K562 (cell line): ENCODE results near the gene KMT2D. TPM values are rescaled to one million over a fixed set of nuclear protein-coding genes. Genes with fewer than 3 reads are reported as not detected.

Experiments used
- ATAC-seq: fragments of 200-7000 bp; cut with Tn5 transposase; 3 replicates; pipeline ENCODE4 v1.9.1; 2020; ENCODE audit warnings: moderate library complexity
- BruUV-seq: library from RNA; stranded (reverse); fragments of 400-500 nt; replicated peaks from 2 replicates; lab custom pipeline; 2021; lab: Mats Ljungman, UMichigan
- CTCF ChIA-PET: fragments of 300-600 bp; formaldehyde crosslinking; extraction: SDS; loops from one replicate; lab custom pipeline; 2021; ENCODE audit warnings: low intra/inter-chr PET ratio; lab: Yijun Ruan, JAX
- POLR2A ChIA-PET: fragments of 300-600, 350-650 bp; sonication (Branson Sonifier 250); formaldehyde crosslinking; extraction: SDS; loops from one replicate; lab custom pipeline; 2021; ENCODE audit warnings: antibody characterized with exemption, inconsistent platforms; lab: Yijun Ruan, JAX
- DNase-seq, 4 experiments: peaks; one replicate each; pipeline versions ENCODE4 v3.0.0 to v3.0.0-alpha.2; 2011 to 2018; ENCODE audit warnings: low spot score in 3 of 4, mixed read lengths in 3 of 4; ENCODE audit errors: extremely low read depth in 1 of 4
- FAIRE-seq: peaks from 2 replicates; lab custom pipeline; 2011; peaks lifted over from hg19 to GRCh38; lab: Jason Lieb, UNC
- H2AFZ ChIP-seq: 2 replicates; pipeline ENCODE4 v1.6.0; 2011; ENCODE audit warnings: low read depth, low read length, control low read depth, inconsistent platforms
- H3K27ac ChIP-seq: fragments of 200-600 bp; 3 replicates; pipeline ENCODE4 v1.8.0; 2011; ENCODE audit warnings: low read depth, mild to moderate bottlenecking, control low read depth, inconsistent platforms, low read length, moderate library complexity, mixed read lengths; ENCODE audit errors: extremely low read depth
- H3K27me3 ChIP-seq, 2 experiments: fragments of 300-600 bp in 1 of 2; 2 replicates in 1 of 2; 3 replicates in 1 of 2; pipeline versions ENCODE4 v1.6.0 to v1.8.0; 2011; ENCODE audit warnings: inconsistent platforms in 2 of 2, low read length in 2 of 2, mild to moderate bottlenecking in 1 of 2, mixed read lengths in 1 of 2, moderate library complexity in 1 of 2; ENCODE audit not compliant: control insufficient read depth in 2 of 2, insufficient read depth in 2 of 2
- H3K36me3 ChIP-seq: fragments of 300-600 bp; 3 replicates; pipeline ENCODE4 v1.8.0; 2011; ENCODE audit warnings: mild to moderate bottlenecking, low read length, inconsistent platforms; ENCODE audit not compliant: control insufficient read depth, insufficient read depth
- H3K4me1 ChIP-seq, 2 experiments: fragments of 200-600 bp in 1 of 2; replicated peaks in 1 of 2; 2 replicates in 1 of 2; 3 replicates in 1 of 2; pipeline versions ENCODE4 v1.5.1 to v1.8.0; 2011; ENCODE audit warnings: inconsistent platforms in 2 of 2, low read length in 2 of 2, mild to moderate bottlenecking in 1 of 2, mixed read lengths in 1 of 2, moderate library complexity in 1 of 2; ENCODE audit not compliant: control insufficient read depth in 2 of 2, insufficient read depth in 2 of 2
- H3K4me2 ChIP-seq: 2 replicates; pipeline ENCODE4 v1.6.1; 2011; ENCODE audit warnings: low read length, control low read depth, inconsistent platforms, mixed read lengths; ENCODE audit not compliant: insufficient read depth
- H3K4me3 ChIP-seq: fragments of 200-600 bp; sonication (generic), shearing (Covaris generic); 2 replicates; pipeline ENCODE4 v1.5.1; 2016; ENCODE audit warnings: control low read depth, inconsistent platforms
- H3K79me2 ChIP-seq: fragments of 200-600 bp; 3 replicates; pipeline ENCODE4 v1.8.0; 2011; ENCODE audit warnings: low read length, inconsistent platforms; ENCODE audit not compliant: control insufficient read depth, insufficient read depth
- H3K9ac ChIP-seq, 2 experiments: 2 replicates each; pipeline versions ENCODE4 v1.6.0 to v1.6.1; 2011; ENCODE audit warnings: low read depth in 2 of 2, low read length in 2 of 2, control low read depth in 1 of 2, inconsistent platforms in 1 of 2, mild to moderate bottlenecking in 1 of 2, mixed read lengths in 1 of 2; ENCODE audit not compliant: insufficient read depth in 1 of 2
- H3K9me1 ChIP-seq: one replicate; pipeline ENCODE4 v1.6.0; 2011; ENCODE audit warnings: inconsistent platforms, mild to moderate bottlenecking, low read length, moderate library complexity; ENCODE audit not compliant: control insufficient read depth, insufficient read depth
- H3K9me3 ChIP-seq: replicated peaks from 2 replicates; pipeline ENCODE4 v1.5.1; 2011; ENCODE audit warnings: low read depth, low read length, inconsistent platforms; ENCODE audit not compliant: control insufficient read depth, insufficient read depth
- H4K20me1 ChIP-seq: replicated peaks from 2 replicates; pipeline ENCODE4 v1.6.1; 2011; ENCODE audit warnings: low read length, inconsistent platforms, mixed read lengths; ENCODE audit not compliant: control insufficient read depth, insufficient read depth
- CEBPZ ChIP-seq: fragments of 150-350 bp; IDR thresholded peaks from 2 replicates; pipeline ENCODE4 v1.6.1; 2014; ENCODE audit warnings: low read depth, mild to moderate bottlenecking, low read length, borderline replicate concordance
- ETV1 ChIP-seq: fragments of 450-650 bp; conservative IDR thresholded peaks from 2 replicates; pipeline ENCODE4 v1.6.1; 2016; ENCODE audit warnings: missing genetic modification characterization, control low read depth, low read depth, missing compliant biosample characterization
- THRB ChIP-seq: fragments of 450-650 bp; formaldehyde crosslinking; conservative IDR thresholded peaks from 2 replicates; pipeline ENCODE4 v1.4.0; 2022; ENCODE audit warnings: mild to moderate bottlenecking, missing genetic modification characterization
- ZFX ChIP-seq: sonication (generic); formaldehyde crosslinking; IDR thresholded peaks from 2 replicates; pipeline ENCODE4 v1.8.0; 2022; ENCODE audit warnings: mild to moderate bottlenecking, missing genetic modification reagents, moderate library complexity
- WGBS: fragments of 100-300 bp; shearing (Covaris generic); methylation state at CpG from one replicate; pipeline ENCODE4 v1.1.6; 2016; ENCODE audit warnings: low coverage, mixed read lengths; ENCODE audit not compliant: insufficient coverage; ENCODE audit errors: missing lambda C conversion rate; 5-methylcytosine and 5-hydroxymethylcytosine counted together
- in situ Hi-C: fragments of 300-500 bp; cut with MboI; formaldehyde crosslinking; loops from 4 replicates; pipeline ENCODE4 v1.15.0; 2018; ENCODE audit warnings: inconsistent platforms, mixed read lengths
- intact Hi-C: fragments of 100-400 bp; cut with micrococcal nuclease; formaldehyde crosslinking; loops from 2 replicates; pipeline ENCODE4 v1.14.2; 2022
- polyA plus RNA-seq, 8 experiments: library from polyadenylated mRNA; depleted of rRNA in 4 of 8; stranded (reverse) in 5 of 8; unstranded in 3 of 8; fragments of >200 nt; fragmentation: Nextera tagmentation in 2 of 8; fragmentation: Illumina TruSeq in 1 of 8; extraction: Ambion mirVana in 2 of 8; extraction: Trizol in 1 of 8; gene quantifications; 2 replicates each; pipeline versions ENCODE4 v1.2.1 to v1.2.3, GENCODE V29; 2011 to 2014; ENCODE audit warnings: inconsistent platforms in 1 of 8, missing spikeins in 1 of 8
- total RNA-seq, 7 experiments: library from RNA; depleted of rRNA in 6 of 7; stranded (reverse); fragments of >200 nt in 6 of 7; fragmentation: Illumina TruSeq in 2 of 7; extraction: Trizol in 2 of 7; gene quantifications; 2 replicates each; pipeline versions ENCODE4 v1.2.1 to v1.2.3, GENCODE V29; 2011 to 2021; ENCODE audit warnings: low replicate concordance in 1 of 7

The KMT2D gene
- total and polyA plus RNA-seq, 9 of the 15 experiments (the other 6 are each of a cell fraction or from before 2014, with no cell fraction given) = 0.22 to 93.7 (median 13.7) TPM

- no peak for ATAC-seq
- intact Hi-C loops = no loop called here
- peak overlapping the region; percentile 94 for H3K4me2 ChIP-seq
- peaks cover 15 to 24% of the 10 kb centered on the region in 2 experiments; a peak in 4 of 5 replicates for H3K4me1 ChIP-seq
- in situ Hi-C loops = no loop called here
- no peak for DNase-seq
- CTCF ChIA-PET = no interaction called here
- H3K27ac ChIP-seq = peak overlapping the region; percentile 98
- H2AFZ ChIP-seq = no peak overlapping the region
- H3K9me1 ChIP-seq = peaks cover 4% of the 10 kb centered on the region
- TF ChIP-seq ZFX = no peak
- TF ChIP-seq THRB (CRISPR knock-in tag) = no peak
- no peak for TF ChIP-seq CEBPZ
- no peak for TF ChIP-seq ETV1 (tag)
- WGBS = 0% methylated on average over 1 of the region's 1 CpG
- H3K79me2 ChIP-seq = peaks cover 78% of the 10 kb centered on the region
- H4K20me1 ChIP-seq = peaks cover 51% of the 10 kb centered on the region
- peak overlapping the region; percentile 94 for H3K4me3 ChIP-seq
- no peaks in the 10 kb centered on the region for H3K27me3 ChIP-seq
- no peak for FAIRE-seq
- POLR2A ChIA-PET = interaction anchor here (0.5 to 6.4 kb wide), 17 partner anchors 8 to 331 kb away, joined by 3 to 40 read pairs (median 4); partner anchors contain the start of genes RHEBL1, TUBA1B and TUBA1C
- BruUV-seq = no TSS peak
- H3K9ac ChIP-seq = peak overlapping the region; percentile 96 to 98
- H3K9me3 ChIP-seq = no peaks in the 10 kb centered on the region
- H3K36me3 ChIP-seq = peaks cover 31% of the 10 kb centered on the region
Measured at GRCh38 chr12:49059045-49059298, 1.6 kb downstream of the KMT2D start.
